ENCODE data around the gene NEGR1.

Gene NEGR1

DNA sequence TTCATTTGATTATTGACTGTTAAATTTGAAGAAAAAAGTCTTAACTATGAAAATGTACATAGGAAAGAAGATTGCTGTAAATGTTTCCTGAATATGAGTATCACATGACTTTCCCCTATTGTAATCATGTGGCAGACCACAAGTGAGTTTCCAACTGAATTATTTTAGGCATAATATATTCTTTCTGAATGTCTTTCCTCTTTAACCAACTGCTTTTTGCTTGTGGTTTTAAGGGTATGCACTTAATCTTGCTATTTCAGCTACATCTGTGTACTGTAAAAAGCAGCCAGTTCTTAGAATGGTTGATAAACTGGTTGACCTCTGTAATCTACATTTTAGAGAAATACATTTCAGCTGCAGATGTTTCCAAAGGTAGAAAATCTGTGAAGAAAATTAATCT, 400.7 kb downstream of the NEGR1 start:
- no peak overlapping the region for H3K27ac ChIP-seq (ENCODE audit: low read length)
- H3K9me3 ChIP-seq (ENCODE audit: control insufficient read depth in 2 of 2, low read length in 2 of 2), result no peaks in the 10 kb centered on the region
- H3K9ac ChIP-seq (ENCODE audit: low read length in 2 of 2), result no peak overlapping the region
- H3K36me3 ChIP-seq (ENCODE audit: control insufficient read depth in 2 of 2, insufficient read depth in 2 of 2, low read length in 2 of 2), result no peaks in the 10 kb centered on the region
- H3K27me3 ChIP-seq (ENCODE audit: control insufficient read depth in 1 of 2, insufficient read depth in 2 of 2, low read length in 2 of 2), result no peaks in the 10 kb centered on the region
- no peaks in the 10 kb centered on the region for H3K4me1 ChIP-seq (ENCODE audit: control insufficient read depth, insufficient read depth, low read length)
- H3K4me3 ChIP-seq (ENCODE audit: low read length in 2 of 2), result no peak overlapping the region

GRCh38 chr1:71869326-71869725, 413.0 kb downstream of the NEGR1 start:
- Histone ChIP-seq H3K4me1 (ENCODE audit: control insufficient read depth, insufficient read depth, low read length) (no peaks in the 10 kb centered on the region), H3K36me3 (ENCODE audit: control insufficient read depth in 2 of 2, insufficient read depth in 2 of 2, low read length in 2 of 2) (no peaks in the 10 kb centered on the region), H3K27me3 (ENCODE audit: control insufficient read depth in 1 of 2, insufficient read depth in 2 of 2, low read length in 2 of 2) (no peaks in the 10 kb centered on the region), H3K4me3 (ENCODE audit: low read length in 2 of 2) (no peak overlapping the region), H3K9ac (ENCODE audit: low read length in 2 of 2) (no peak overlapping the region), H3K27ac (ENCODE audit: low read length) (no peak overlapping the region), H3K9me3 (ENCODE audit: control insufficient read depth in 2 of 2, low read length in 2 of 2) (no peaks in the 10 kb centered on the region)

DNA sequence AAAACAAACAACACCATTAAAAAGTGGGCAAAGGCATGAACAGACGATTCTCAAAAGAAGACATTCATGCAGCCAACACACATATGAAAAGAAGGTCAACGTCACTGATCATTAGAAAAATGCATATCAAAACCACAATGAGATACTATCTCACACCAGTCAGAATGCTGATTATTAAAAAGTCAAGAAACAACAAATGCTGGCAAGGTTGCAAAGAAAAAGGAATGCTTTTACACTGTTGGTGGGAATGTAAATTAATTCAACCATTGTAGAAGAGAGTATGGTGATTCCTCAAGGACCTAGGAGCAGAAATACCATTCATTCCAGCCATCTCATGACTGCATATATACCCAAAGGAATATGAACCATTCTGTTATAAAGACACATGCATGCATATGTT, 419.6 kb downstream of the NEGR1 start:
- Histone ChIP-seq H3K27me3 (ENCODE audit: control insufficient read depth in 1 of 2, insufficient read depth in 2 of 2, low read length in 2 of 2) (no peaks in the 10 kb centered on the region), H3K27ac (ENCODE audit: low read length) (no peak overlapping the region), H3K4me1 (ENCODE audit: control insufficient read depth, insufficient read depth, low read length) (no peaks in the 10 kb centered on the region), H3K9me3 (ENCODE audit: control insufficient read depth in 2 of 2, low read length in 2 of 2) (no peaks in the 10 kb centered on the region), H3K9ac (ENCODE audit: low read length in 2 of 2) (no peak overlapping the region), H3K4me3 (ENCODE audit: low read length in 2 of 2) (no peak overlapping the region), H3K36me3 (ENCODE audit: control insufficient read depth in 2 of 2, insufficient read depth in 2 of 2, low read length in 2 of 2) (no peaks in the 10 kb centered on the region)

- Histone ChIP-seq H3K9me3 (ENCODE audit: control insufficient read depth in 2 of 2, low read length in 2 of 2) (no peaks in the 10 kb centered on the region), H3K36me3 (ENCODE audit: control insufficient read depth in 2 of 2, insufficient read depth in 2 of 2, low read length in 2 of 2) (no peaks in the 10 kb centered on the region), H3K4me3 (ENCODE audit: low read length in 2 of 2) (no peak overlapping the region), H3K27ac (ENCODE audit: low read length) (no peak overlapping the region), H3K9ac (ENCODE audit: low read length in 2 of 2) (no peak overlapping the region), H3K27me3 (ENCODE audit: control insufficient read depth in 1 of 2, insufficient read depth in 2 of 2, low read length in 2 of 2) (no peaks in the 10 kb centered on the region), H3K4me1 (ENCODE audit: control insufficient read depth, insufficient read depth, low read length) (no peaks in the 10 kb centered on the region)
Measured at GRCh38 chr1:71861022-71861421, 421.3 kb downstream of the NEGR1 start.

GRCh38 chr1:71859806-71860205, 422.5 kb downstream of the NEGR1 start:
- no peaks in the 10 kb centered on the region for H3K27me3 ChIP-seq (ENCODE audit: control insufficient read depth in 1 of 2, insufficient read depth in 2 of 2, low read length in 2 of 2)
- no peaks in the 10 kb centered on the region for H3K9me3 ChIP-seq (ENCODE audit: control insufficient read depth in 2 of 2, low read length in 2 of 2)
- no peaks in the 10 kb centered on the region for H3K36me3 ChIP-seq (ENCODE audit: control insufficient read depth in 2 of 2, insufficient read depth in 2 of 2, low read length in 2 of 2)
- H3K9ac ChIP-seq (ENCODE audit: low read length in 2 of 2), result no peak overlapping the region
- no peak overlapping the region for H3K27ac ChIP-seq (ENCODE audit: low read length)
- no peaks in the 10 kb centered on the region for H3K4me1 ChIP-seq (ENCODE audit: control insufficient read depth, insufficient read depth, low read length)
- no peak overlapping the region for H3K4me3 ChIP-seq (ENCODE audit: low read length in 2 of 2)

- no peak overlapping the region for H3K4me3 ChIP-seq (ENCODE audit: low read length in 2 of 2)
- H3K36me3 ChIP-seq (ENCODE audit: control insufficient read depth in 2 of 2, insufficient read depth in 2 of 2, low read length in 2 of 2), result no peaks in the 10 kb centered on the region
- no peaks in the 10 kb centered on the region for H3K27me3 ChIP-seq (ENCODE audit: control insufficient read depth in 1 of 2, insufficient read depth in 2 of 2, low read length in 2 of 2)
- H3K9me3 ChIP-seq (ENCODE audit: control insufficient read depth in 2 of 2, low read length in 2 of 2), result no peaks in the 10 kb centered on the region
- H3K27ac ChIP-seq (ENCODE audit: low read length), result no peak overlapping the region
- H3K9ac ChIP-seq (ENCODE audit: low read length in 2 of 2), result no peak overlapping the region
- H3K4me1 ChIP-seq (ENCODE audit: control insufficient read depth, insufficient read depth, low read length), result no peaks in the 10 kb centered on the region
Measured at GRCh38 chr1:71857862-71858261, 424.5 kb downstream of the NEGR1 start.

GRCh38 chr1:71853360-71853759, 429.0 kb downstream of the NEGR1 start:
- H3K27me3 ChIP-seq (ENCODE audit: control insufficient read depth in 1 of 2, insufficient read depth in 2 of 2, low read length in 2 of 2), result no peaks in the 10 kb centered on the region
- no peaks in the 10 kb centered on the region for H3K4me1 ChIP-seq (ENCODE audit: control insufficient read depth, insufficient read depth, low read length)
- H3K27ac ChIP-seq (ENCODE audit: low read length), result no peak overlapping the region
- no peak overlapping the region for H3K4me3 ChIP-seq (ENCODE audit: low read length in 2 of 2)
- H3K9ac ChIP-seq (ENCODE audit: low read length in 2 of 2), result no peak overlapping the region
- no peaks in the 10 kb centered on the region for H3K9me3 ChIP-seq (ENCODE audit: control insufficient read depth in 2 of 2, low read length in 2 of 2)
- H3K36me3 ChIP-seq (ENCODE audit: control insufficient read depth in 2 of 2, insufficient read depth in 2 of 2, low read length in 2 of 2), result no peaks in the 10 kb centered on the region

DNA sequence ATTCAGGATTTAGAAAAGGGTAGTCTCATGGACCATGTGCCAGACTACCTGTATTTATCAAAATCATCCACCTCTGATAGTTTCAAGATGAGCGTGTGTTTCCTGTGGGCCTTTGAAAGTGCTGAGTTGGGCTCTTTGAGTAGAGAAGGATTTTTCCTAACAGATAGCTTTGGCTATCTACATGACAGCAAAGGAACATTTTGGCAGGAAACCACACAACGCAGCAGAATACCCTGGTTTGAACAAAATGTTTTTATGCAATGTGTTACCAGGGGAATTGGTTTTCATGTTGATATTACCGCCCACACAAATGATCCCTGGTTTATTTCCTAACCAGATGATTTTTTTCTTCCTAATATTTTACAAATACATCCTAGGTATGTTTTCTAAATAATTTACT, 431.4 kb downstream of the NEGR1 start:
- H3K4me1 ChIP-seq (ENCODE audit: control insufficient read depth, insufficient read depth, low read length), result no peaks in the 10 kb centered on the region
- no peaks in the 10 kb centered on the region for H3K27me3 ChIP-seq (ENCODE audit: control insufficient read depth in 1 of 2, insufficient read depth in 2 of 2, low read length in 2 of 2)
- H3K36me3 ChIP-seq (ENCODE audit: control insufficient read depth in 2 of 2, insufficient read depth in 2 of 2, low read length in 2 of 2), result no peaks in the 10 kb centered on the region
- no peak overlapping the region for H3K4me3 ChIP-seq (ENCODE audit: low read length in 2 of 2)
- H3K9me3 ChIP-seq (ENCODE audit: control insufficient read depth in 2 of 2, low read length in 2 of 2), result no peaks in the 10 kb centered on the region
- no peak overlapping the region for H3K9ac ChIP-seq (ENCODE audit: low read length in 2 of 2)
- H3K27ac ChIP-seq (ENCODE audit: low read length), result no peak overlapping the region

- no peak overlapping the region for H3K27ac ChIP-seq (ENCODE audit: low read length)
- H3K4me3 ChIP-seq (ENCODE audit: low read length in 2 of 2), result no peak overlapping the region
- no peak overlapping the region for H3K9ac ChIP-seq (ENCODE audit: low read length in 2 of 2)
- no peaks in the 10 kb centered on the region for H3K27me3 ChIP-seq (ENCODE audit: control insufficient read depth in 1 of 2, insufficient read depth in 2 of 2, low read length in 2 of 2)
- H3K36me3 ChIP-seq (ENCODE audit: control insufficient read depth in 2 of 2, insufficient read depth in 2 of 2, low read length in 2 of 2), result no peaks in the 10 kb centered on the region
- no peaks in the 10 kb centered on the region for H3K9me3 ChIP-seq (ENCODE audit: control insufficient read depth in 2 of 2, low read length in 2 of 2)
- H3K4me1 ChIP-seq (ENCODE audit: control insufficient read depth, insufficient read depth, low read length), result no peaks in the 10 kb centered on the region
Measured at GRCh38 chr1:71850515-71850914, 431.8 kb downstream of the NEGR1 start.

DNA sequence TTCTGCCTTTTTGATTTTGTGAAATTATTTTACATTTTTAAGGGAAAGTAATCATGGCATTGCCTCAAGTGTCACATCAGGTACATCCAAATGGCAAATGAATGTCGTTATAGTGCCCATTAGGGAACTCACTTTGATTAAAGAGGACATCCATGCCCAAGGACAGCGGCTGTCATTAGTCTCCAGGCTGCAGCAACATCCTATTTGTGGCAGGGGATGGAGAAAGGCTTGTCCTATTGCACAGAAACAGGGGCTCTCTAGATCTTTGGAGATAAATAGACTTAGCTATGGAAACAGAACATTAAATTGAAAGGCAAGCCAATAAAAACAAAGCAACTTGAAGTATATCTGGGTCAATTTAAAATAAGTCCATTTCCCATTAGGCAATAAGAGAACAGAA, 439.3 kb downstream of the NEGR1 start:
- Histone ChIP-seq H3K9ac (ENCODE audit: low read length in 2 of 2) (no peak overlapping the region), H3K27ac (ENCODE audit: low read length) (no peak overlapping the region), H3K4me3 (ENCODE audit: low read length in 2 of 2) (no peak overlapping the region), H3K36me3 (ENCODE audit: control insufficient read depth in 2 of 2, insufficient read depth in 2 of 2, low read length in 2 of 2) (no peaks in the 10 kb centered on the region), H3K9me3 (ENCODE audit: control insufficient read depth in 2 of 2, low read length in 2 of 2) (no peaks in the 10 kb centered on the region), H3K27me3 (ENCODE audit: control insufficient read depth in 1 of 2, insufficient read depth in 2 of 2, low read length in 2 of 2) (no peaks in the 10 kb centered on the region), H3K4me1 (ENCODE audit: control insufficient read depth, insufficient read depth, low read length) (no peaks in the 10 kb centered on the region)

GRCh38 chr1:71839876-71840275, 442.5 kb downstream of the NEGR1 start:
- no peak overlapping the region for H3K9ac ChIP-seq (ENCODE audit: low read length in 2 of 2)
- H3K36me3 ChIP-seq (ENCODE audit: control insufficient read depth in 2 of 2, insufficient read depth in 2 of 2, low read length in 2 of 2), result no peaks in the 10 kb centered on the region
- no peaks in the 10 kb centered on the region for H3K27me3 ChIP-seq (ENCODE audit: control insufficient read depth in 1 of 2, insufficient read depth in 2 of 2, low read length in 2 of 2)
- H3K27ac ChIP-seq (ENCODE audit: low read length), result no peak overlapping the region
- H3K4me1 ChIP-seq (ENCODE audit: control insufficient read depth, insufficient read depth, low read length), result no peaks in the 10 kb centered on the region
- H3K9me3 ChIP-seq (ENCODE audit: control insufficient read depth in 2 of 2, low read length in 2 of 2), result no peaks in the 10 kb centered on the region
- H3K4me3 ChIP-seq (ENCODE audit: low read length in 2 of 2), result no peak overlapping the region

DNA sequence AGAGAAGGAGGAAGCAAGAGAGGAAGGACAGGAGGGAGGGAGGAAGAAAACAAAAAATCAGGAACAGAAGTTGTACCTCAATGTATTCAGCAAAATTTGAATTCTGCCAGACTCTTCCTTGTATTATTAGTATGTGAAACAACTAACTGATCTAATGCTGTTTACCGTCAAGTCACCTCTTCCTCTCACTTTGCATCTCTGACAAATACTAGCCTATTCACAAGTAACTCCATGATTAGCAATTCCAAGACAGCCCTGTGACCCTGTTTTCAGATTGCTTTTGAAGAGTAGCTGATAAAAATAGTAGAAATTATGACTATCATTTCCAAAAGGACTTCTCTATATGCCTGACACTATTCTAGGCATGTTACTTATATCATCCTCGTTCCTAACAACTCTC, 445.4 kb downstream of the NEGR1 start:
- Histone ChIP-seq H3K4me3 (ENCODE audit: low read length in 2 of 2) (no peak overlapping the region), H3K27ac (ENCODE audit: low read length) (no peak overlapping the region), H3K36me3 (ENCODE audit: control insufficient read depth in 2 of 2, insufficient read depth in 2 of 2, low read length in 2 of 2) (no peaks in the 10 kb centered on the region), H3K4me1 (ENCODE audit: control insufficient read depth, insufficient read depth, low read length) (no peaks in the 10 kb centered on the region), H3K9ac (ENCODE audit: low read length in 2 of 2) (no peak overlapping the region), H3K27me3 (ENCODE audit: control insufficient read depth in 1 of 2, insufficient read depth in 2 of 2, low read length in 2 of 2) (no peaks in the 10 kb centered on the region), H3K9me3 (ENCODE audit: control insufficient read depth in 2 of 2, low read length in 2 of 2) (no peaks in the 10 kb centered on the region)

Data from stomach smooth muscle (tissue), 2 donors.